Thymus (tissue), 11 donors: Measurements from ENCODE around the gene FBXO27. TPM values are rescaled to one million over a fixed set of nuclear protein-coding genes. Genes with fewer than 3 reads are reported as not detected.
"Not testable (repeated sequence)": the region's sequence is repeated elsewhere in the genome, so short reads cannot be mapped to it uniquely, and the experiment has no call there.

Experiments used
- DNase-seq, 9 donors: peaks; one replicate each; pipeline ENCODE4 v3.0.0-alpha.2; 2013; ENCODE audit warnings: low spot score in 9 of 9, low read depth in 6 of 9, missing footprints in 1 of 9
- H3K27ac ChIP-seq, 2 donors: one replicate each; pipeline ENCODE4 v1.5.1; 2013; ENCODE audit warnings: control low read depth in 1 of 2, low read depth in 1 of 2, low read length in 1 of 2, mild to moderate bottlenecking in 1 of 2, moderate library complexity in 1 of 2
- H3K27me3 ChIP-seq, 2 donors: one replicate each; pipeline ENCODE4 v1.5.1; 2013; ENCODE audit warnings: low read length in 1 of 2; ENCODE audit not compliant: control insufficient read depth in 2 of 2, insufficient read depth in 1 of 2
- H3K36me3 ChIP-seq, 2 donors: one replicate each; pipeline ENCODE4 v1.5.1; 2013; ENCODE audit warnings: low read length in 1 of 2, mild to moderate bottlenecking in 1 of 2, moderate library complexity in 1 of 2; ENCODE audit not compliant: control insufficient read depth in 2 of 2, insufficient read depth in 2 of 2
- H3K4me1 ChIP-seq, 2 donors: one replicate each; pipeline ENCODE4 v1.5.1; 2013; ENCODE audit warnings: low read length in 2 of 2; ENCODE audit not compliant: control insufficient read depth in 2 of 2, insufficient read depth in 2 of 2
- H3K4me3 ChIP-seq, 2 donors: one replicate each; pipeline ENCODE4 v1.5.1; 2013; ENCODE audit warnings: low read length in 2 of 2, control low read depth in 1 of 2, mild to moderate bottlenecking in 1 of 2
- H3K9me3 ChIP-seq, 2 donors: one replicate each; pipeline ENCODE4 v1.5.1; 2013; ENCODE audit warnings: low read length in 1 of 2, mild to moderate bottlenecking in 1 of 2; ENCODE audit not compliant: control insufficient read depth in 2 of 2, insufficient read depth in 1 of 2
- WGBS: extraction: QIAGEN DNeasy Blood & Tissue Kit; methylation state at CpG from one replicate; pipeline ENCODE4 v1.1.7; 2013; 5-methylcytosine and 5-hydroxymethylcytosine counted together
- polyA plus RNA-seq: library from polyadenylated mRNA; stranded (reverse); fragments of 200-250 nt; gene quantifications from one replicate; pipeline ENCODE4 v1.2.3, GENCODE V29; 2013
- total RNA-seq: library from RNA; stranded (reverse); fragments of 120-200 nt; gene quantifications from one replicate; pipeline ENCODE4 v1.2.4, GENCODE V29; 2013
- donor health status: healthy.

FBXO27 gene
- total and polyA plus RNA-seq, 2 donors, result 2.6 to 9.0 TPM

DNA sequence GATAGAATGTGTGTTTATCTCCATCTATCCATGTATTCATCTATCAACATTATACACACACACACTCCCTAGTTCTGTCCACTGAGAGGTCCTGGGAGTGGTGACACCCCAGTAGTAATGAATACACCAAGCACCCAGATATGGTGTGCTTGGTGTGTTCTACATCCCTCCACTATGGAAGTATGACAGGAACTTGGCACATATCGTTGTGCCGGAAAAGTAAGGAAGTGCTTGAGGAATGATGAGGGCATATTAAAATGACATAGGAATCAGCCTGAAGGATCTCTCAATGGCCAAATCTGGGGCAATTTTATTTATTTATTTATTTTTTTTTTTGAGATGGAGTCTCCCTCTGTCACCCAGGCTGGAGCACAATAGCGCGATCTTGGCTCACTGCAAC is 28.6 kb downstream of the FBXO27 start:
- Histone ChIP-seq H3K4me3 (no peak overlapping the region), H3K36me3 (no peaks in the 10 kb centered on the region), H3K27ac (no peak overlapping the region), H3K4me1 (no peaks in the 10 kb centered on the region), H3K9me3 (no peaks in the 10 kb centered on the region), H3K27me3 (no peaks in the 10 kb centered on the region)
- DNase-seq, result no peak
- WGBS, result 82% methylated on average over 4 of the region's 4 CpGs

DNA sequence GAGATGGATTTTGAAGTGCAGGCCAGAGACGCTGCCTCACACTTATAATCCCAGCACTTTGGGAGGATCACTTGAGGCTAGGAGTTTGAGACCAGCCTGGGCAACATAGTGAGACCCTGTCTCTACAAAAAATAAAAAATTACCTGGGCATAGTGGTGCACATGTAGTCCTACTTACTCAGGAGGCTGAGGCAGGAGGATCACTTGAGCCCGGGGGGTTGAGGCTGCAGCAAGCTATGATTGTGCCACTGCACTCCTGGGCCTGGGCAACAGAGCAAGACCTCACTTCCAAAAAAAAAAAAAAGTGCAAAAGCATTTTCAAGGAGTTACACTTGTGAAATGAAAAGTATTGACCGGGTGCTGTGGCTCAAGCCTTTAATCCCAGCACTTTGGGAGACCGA is 29.2 kb downstream of the FBXO27 start:
- WGBS, result 91% methylated on average over 4 of the region's 4 CpGs
- H3K4me1 ChIP-seq, result no peaks in the 10 kb centered on the region
- no peaks in the 10 kb centered on the region for H3K27me3 ChIP-seq
- no peaks in the 10 kb centered on the region for H3K9me3 ChIP-seq
- no peaks in the 10 kb centered on the region for H3K36me3 ChIP-seq
- no peak for DNase-seq
- H3K27ac ChIP-seq, result no peak overlapping the region
- H3K4me3 ChIP-seq, result no peak overlapping the region

DNA sequence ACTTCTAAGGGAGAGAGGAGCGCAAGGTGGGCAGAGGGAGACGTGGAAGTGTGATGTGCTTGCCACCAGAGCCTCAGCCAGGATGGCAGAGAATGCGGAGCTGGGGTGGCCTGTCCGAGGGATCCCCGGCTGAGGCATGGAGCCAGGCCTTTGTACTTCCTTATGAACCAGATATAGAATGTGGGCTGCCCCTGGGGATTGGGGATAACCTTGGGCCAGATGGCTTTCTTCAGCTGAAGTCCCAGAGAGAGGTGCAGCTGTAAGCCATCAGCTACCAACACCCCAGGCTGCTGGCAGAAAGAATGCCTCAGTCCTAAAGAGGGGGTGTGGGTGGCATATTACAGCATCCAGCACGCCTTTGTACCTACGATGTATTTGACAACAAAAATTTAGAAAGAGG is 31.3 kb downstream of the FBXO27 start:
- no peak overlapping the region for H3K27ac ChIP-seq
- H3K36me3 ChIP-seq, result no peaks in the 10 kb centered on the region
- no peak for DNase-seq
- H3K27me3 ChIP-seq, result no peaks in the 10 kb centered on the region
- no peaks in the 10 kb centered on the region for H3K9me3 ChIP-seq
- no peaks in the 10 kb centered on the region for H3K4me1 ChIP-seq
- no peak overlapping the region for H3K4me3 ChIP-seq
- WGBS, result 91% methylated on average over 7 of the region's 7 CpGs

DNA sequence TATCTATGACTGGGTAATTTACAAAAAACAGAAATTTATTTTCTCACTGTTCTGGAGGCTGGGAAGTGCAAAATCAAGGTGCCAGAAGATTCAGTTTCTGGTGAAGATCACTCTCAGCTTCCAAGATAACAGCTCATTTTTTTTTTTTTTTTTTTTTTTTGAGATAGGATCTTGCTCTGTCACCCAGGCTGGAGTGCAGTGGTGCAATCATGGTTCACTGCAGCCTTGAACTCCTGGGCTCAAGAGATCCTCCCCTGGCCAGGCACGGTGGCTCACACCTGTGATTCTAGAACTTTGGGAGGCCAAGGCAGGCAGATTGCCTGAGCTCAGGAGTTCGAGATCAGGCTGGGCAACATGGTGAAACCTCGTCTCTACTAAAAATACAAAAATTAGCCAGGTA is 34.8 kb downstream of the FBXO27 start:
- not testable (repeated sequence) for H3K27me3 ChIP-seq, H3K36me3 ChIP-seq, H3K4me3 ChIP-seq, H3K4me1 ChIP-seq, H3K27ac ChIP-seq, DNase-seq, H3K9me3 ChIP-seq
- WGBS, result 96% methylated on average over 3 of the region's 3 CpGs

DNA sequence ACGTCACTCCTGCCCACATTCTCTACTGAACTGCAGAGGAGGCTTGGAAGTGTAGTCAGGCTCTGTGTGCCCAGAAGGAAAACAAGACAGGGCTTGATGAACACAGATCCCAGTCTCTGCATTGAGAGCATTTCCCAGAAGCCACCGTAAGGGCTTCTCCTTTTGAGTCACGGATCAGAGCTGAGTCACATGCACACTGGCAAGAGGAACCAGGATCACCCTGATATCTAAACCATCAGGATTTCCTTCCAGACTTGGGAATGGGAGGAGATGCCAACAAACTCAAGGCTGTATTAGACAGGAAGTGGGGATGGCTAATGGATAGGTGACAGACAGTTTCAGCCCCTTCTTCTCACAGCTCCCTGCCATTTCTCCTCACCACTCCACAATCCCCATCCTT is 39.1 kb downstream of the FBXO27 start:
- Histone ChIP-seq H3K27ac (no peak overlapping the region), H3K36me3 (no peaks in the 10 kb centered on the region), H3K27me3 (no peaks in the 10 kb centered on the region), H3K4me1 (no peaks in the 10 kb centered on the region), H3K4me3 (no peak overlapping the region), H3K9me3 (no peaks in the 10 kb centered on the region)
- DNase-seq, result no peak
- 38% methylated on average over 3 of the region's 3 CpGs for WGBS

DNA sequence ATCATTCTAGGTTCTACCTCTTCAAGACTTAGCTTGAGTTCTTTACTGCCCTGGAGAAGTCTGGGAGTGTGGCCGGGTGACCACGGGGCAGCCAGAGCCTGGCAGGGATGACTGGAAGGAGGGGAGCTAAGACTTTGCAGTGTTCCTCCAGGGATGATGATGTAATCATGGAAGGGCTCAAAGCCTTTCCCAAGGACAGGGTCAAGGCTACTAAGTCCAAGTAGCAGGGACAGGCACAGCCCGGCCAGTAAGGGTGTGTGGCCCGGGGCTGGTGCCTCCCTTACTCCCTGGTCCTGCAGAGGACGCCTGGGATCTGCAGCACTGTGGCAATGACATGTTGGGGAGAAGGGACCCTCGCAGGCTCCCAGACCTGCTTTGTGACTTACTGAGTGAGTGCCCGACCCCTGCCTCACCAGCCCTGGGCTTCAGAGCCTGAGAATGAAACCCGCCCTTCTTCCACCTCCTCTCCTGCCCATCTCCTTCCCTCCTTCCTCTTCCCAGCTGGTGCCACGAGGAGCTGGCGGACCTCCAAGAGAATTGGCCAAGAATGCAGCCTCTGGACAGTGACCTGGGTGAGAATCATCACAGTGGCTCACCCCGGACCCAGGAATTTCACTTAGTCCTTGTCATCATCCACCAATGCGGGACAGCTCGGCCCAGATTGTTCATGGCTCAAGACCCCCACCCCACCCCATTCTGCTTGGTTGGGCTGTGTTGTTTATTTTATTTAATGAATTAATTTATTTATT is 41.2 kb downstream of the FBXO27 start:
- no peaks in the 10 kb centered on the region for H3K27me3 ChIP-seq
- H3K4me1 ChIP-seq, result no peaks in the 10 kb centered on the region
- no peak for DNase-seq
- 82% methylated on average over 13 of the region's 13 CpGs for WGBS
- no peak overlapping the region for H3K27ac ChIP-seq
- H3K9me3 ChIP-seq, result no peaks in the 10 kb centered on the region
- H3K36me3 ChIP-seq, result no peaks in the 10 kb centered on the region
- H3K4me3 ChIP-seq, result no peak overlapping the region

DNA sequence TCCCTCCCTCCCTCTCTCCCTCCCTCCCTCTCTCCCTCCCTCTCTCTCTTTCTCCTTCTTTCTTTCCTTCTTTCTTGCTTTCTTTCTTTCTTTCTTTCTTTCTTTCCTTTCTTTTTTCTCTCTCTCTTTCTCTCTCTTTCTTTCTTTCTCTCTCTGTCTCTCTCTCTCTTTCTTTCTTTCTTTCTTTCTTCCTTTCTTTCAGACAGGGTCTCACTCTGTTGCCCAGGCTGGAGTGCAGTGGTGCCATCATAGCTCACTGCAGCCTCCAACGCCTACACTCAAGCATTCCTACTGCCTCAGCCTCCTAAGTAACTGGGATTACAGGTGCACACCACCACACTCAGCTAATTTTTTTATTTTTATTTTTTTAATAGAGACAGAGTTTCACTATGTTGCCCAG is 42.7 kb downstream of the FBXO27 start:
- H3K4me3 ChIP-seq, H3K27ac ChIP-seq, H3K27me3 ChIP-seq, H3K9me3 ChIP-seq, H3K4me1 ChIP-seq, H3K36me3 ChIP-seq, DNase-seq: not testable (repeated sequence)
- WGBS, result 91% methylated on average over 1 of the region's 1 CpG

DNA sequence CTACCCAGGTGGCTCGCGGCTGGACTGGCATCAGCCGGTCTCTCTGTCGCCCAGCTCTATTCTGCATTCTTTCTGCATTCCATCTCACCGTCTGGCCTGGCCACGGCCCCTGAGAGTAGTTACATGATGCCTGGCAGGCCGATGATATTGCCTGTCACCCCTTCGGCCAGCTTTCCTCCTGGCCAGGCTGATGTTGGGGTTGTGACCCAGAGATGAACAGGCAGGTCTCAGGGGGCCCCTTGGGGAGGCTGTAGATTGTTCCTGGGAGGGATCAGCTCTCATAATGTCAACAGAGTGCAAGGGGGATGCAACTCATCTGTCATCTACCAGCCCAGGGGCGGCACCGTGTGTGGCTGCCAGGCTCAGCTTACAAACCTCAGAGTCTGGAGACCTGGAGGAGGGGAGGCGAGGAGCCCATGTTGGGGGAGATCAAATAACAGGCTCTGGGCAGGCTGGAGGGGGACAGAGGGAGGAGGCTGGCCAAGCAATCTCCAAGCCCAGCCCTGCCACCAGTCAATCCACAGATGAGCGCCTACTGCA is 43.2 kb downstream of the FBXO27 start:
- Histone ChIP-seq H3K4me1 (no peaks in the 10 kb centered on the region), H3K9me3 (no peaks in the 10 kb centered on the region), H3K4me3 (no peak overlapping the region), H3K27me3 (no peaks in the 10 kb centered on the region), H3K36me3 (no peaks in the 10 kb centered on the region), H3K27ac (no peak overlapping the region)
- DNase-seq, result no peak
- WGBS, result 63% methylated on average over 12 of the region's 12 CpGs

DNA sequence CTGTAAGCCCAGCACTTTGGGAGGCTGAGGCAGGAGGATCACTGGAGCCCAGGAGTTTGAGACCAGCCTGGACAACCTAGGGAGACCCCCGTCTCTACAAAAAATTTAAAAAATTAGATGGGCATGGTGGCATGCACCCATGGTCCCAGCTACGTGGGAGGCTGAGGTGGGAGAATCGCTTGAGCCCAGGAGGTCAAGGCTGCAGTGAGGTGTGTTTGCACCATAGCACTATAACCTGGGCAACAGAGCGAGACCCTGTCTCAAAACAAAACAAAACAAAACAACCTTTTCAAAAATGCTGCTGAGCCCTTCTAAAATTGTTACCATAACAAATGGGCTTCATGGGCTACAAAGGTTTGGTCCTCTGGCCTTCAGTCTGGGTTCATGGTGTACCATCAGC is 43.7 kb downstream of the FBXO27 start:
- WGBS, result 92% methylated on average over 4 of the region's 4 CpGs
- H3K27me3 ChIP-seq, H3K36me3 ChIP-seq, H3K27ac ChIP-seq, H3K9me3 ChIP-seq, DNase-seq, H3K4me1 ChIP-seq, H3K4me3 ChIP-seq: not testable (repeated sequence)
